ENCODE results near the gene PTPRA.

Gene PTPRA

GRCh38 chr20:3082955-3083952 is 210.0 kb downstream of the PTPRA start:
- Histone ChIP-seq H3K27ac (no peak overlapping the region), H3K4me3 (peak overlapping the region; percentile 69)
- DNase-seq (ENCODE audit: low spot score), result no peak

DNA sequence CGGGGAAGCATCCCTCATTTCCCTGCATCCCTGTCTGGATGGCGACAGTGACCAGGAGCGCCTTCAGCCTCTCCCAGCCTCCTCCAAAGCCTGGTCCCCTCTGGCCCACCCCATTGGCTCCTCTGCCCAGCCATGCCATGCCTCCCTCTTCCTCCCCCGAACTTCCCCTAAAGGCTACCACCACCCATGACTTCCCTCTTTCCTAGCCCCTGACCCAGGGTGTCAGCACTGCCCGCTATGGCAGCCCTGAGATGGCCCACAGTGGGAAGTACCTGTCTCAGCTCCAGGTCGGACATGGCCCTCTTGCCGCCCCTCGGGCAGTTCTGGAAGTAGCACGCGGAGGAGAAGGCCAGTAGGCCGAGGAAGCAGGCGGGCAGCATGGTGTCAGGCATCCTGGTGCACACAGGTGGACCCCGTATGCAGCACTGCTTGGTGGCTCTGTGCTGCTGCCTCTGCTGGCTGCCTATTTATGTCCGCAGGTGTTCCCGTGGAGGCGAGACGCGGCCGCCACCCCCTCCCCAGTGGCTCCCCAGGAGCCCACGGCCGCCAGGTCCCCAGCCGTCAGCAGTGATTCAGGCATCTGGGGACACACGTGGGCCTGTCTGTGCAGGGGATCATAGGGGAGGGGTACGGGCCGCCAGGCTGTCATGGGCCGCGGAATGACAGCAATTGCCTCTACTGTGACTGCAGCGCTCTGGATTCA is 211.2 kb downstream of the PTPRA start, which contains the start of gene AVP:
Gene AVP (minus strand): TSS at position 442 of the 703 bp plus-strand sequence. CDS start 50 bp downstream, at position 392.
- TF ChIP-seq, protein P1, sequence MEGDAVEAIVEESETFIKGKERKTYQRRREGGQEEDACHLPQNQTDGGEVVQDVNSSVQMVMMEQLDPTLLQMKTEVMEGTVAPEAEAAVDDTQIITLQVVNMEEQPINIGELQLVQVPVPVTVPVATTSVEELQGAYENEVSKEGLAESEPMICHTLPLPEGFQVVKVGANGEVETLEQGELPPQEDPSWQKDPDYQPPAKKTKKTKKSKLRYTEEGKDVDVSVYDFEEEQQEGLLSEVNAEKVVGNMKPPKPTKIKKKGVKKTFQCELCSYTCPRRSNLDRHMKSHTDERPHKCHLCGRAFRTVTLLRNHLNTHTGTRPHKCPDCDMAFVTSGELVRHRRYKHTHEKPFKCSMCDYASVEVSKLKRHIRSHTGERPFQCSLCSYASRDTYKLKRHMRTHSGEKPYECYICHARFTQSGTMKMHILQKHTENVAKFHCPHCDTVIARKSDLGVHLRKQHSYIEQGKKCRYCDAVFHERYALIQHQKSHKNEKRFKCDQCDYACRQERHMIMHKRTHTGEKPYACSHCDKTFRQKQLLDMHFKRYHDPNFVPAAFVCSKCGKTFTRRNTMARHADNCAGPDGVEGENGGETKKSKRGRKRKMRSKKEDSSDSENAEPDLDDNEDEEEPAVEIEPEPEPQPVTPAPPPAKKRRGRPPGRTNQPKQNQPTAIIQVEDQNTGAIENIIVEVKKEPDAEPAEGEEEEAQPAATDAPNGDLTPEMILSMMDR (IDR thresholded peaks at IDR 0.05), result no peak
- H3K4me3 ChIP-seq, result no peak within 1 kb of the TSS
- no peak for DNase-seq (ENCODE audit: low spot score)
- no peak within 1 kb of the TSS for H3K27ac ChIP-seq

More at GRCh38 chr20:3082955-3083952, 210.0 kb downstream of the PTPRA start:
- TF ChIP-seq, protein P1 (IDR thresholded peaks at IDR 0.05), result no peak

- TF ChIP-seq, protein P1 (IDR thresholded peaks at IDR 0.05), result no peak
- Histone ChIP-seq H3K27ac (no peak overlapping the region), H3K4me3 (no peak overlapping the region)
- no peak for DNase-seq (ENCODE audit: low spot score)
These were observed 211.7 kb downstream of the PTPRA start for GRCh38 chr20:3084986-3085360.

DNA sequence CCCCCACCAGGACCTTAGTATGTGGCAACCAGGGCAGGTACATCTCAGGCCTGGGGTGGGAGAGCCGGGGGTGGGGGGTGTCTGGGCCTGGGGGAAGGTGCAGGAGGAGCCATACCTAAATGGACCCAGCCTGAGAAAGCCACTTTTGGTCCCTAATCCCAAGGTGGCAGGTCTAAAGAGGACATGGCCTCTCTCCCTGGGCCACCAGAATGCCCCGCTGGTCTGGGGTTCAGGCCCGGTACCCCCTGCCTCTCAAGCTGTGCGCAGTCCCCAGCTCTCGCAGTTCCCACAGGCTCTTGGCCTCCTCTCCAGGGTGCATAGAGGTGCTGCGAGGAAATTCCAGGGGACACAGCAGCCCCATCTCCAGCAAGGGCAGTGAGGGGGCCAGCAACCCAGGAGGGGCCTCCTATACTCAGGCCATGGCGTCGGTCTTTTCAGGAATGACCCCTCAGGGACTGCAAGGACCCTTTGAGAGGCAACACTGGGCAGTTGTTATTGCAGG is 212.3 kb downstream of the PTPRA start:
- Histone ChIP-seq H3K27ac (no peak overlapping the region), H3K4me3 (no peak overlapping the region)
- TF ChIP-seq, protein P1 (IDR thresholded peaks at IDR 0.05), result no peak
- no peak for DNase-seq (ENCODE audit: low spot score)

DNA sequence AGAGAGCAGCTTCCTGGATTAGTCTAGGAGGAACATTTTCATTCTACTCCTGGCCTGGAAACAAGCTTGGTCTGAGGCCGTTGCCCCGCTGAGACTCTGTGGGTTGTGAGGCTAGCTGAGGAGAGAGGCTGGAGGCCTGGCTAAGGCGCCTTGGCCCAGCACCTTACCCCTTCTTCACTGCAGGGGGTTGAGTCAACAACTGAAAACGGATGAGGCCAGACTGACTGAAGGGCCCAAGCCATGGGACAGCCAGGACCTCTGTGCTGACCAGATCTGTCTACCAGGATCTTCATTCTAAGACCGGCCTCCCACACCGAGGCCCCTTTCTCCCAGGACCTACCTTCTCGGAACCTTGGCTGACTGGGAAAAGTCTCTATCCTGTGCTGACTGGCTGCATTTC is 214.8 kb downstream of the PTPRA start:
- Histone ChIP-seq H3K27ac (no peak overlapping the region), H3K4me3 (no peak overlapping the region)
- TF ChIP-seq, protein P1 (IDR thresholded peaks at IDR 0.05), result no peak
- DNase-seq (ENCODE audit: low spot score), result no peak

All from coronary artery (tissue), 2 donors.